GM12865 (cell line): ENCODE data around the gene RLBP1.
A peak's percentile ranks its signal among the peaks of the same experiment; 100 is the strongest.

Experiments used
- DNase-seq: peaks from one replicate; pipeline ENCODE4 v3.0.0; 2010; ENCODE audit warnings: low read depth
- H3K4me3 ChIP-seq: 2 replicates; pipeline ENCODE4 v1.5.1; 2011; ENCODE audit warnings: mild to moderate bottlenecking, low read depth, low read length, control low read depth
- TF ChIP-seq, protein P1 (sequence below): IDR thresholded peaks from 2 replicates; pipeline ENCODE4 v1.5.1; 2011; ENCODE audit warnings: low read length, control low read depth, low read depth, inconsistent platforms; ENCODE audit not compliant: insufficient read depth; ENCODE audit errors: missing control alignments

The RLBP1 gene

DNA sequence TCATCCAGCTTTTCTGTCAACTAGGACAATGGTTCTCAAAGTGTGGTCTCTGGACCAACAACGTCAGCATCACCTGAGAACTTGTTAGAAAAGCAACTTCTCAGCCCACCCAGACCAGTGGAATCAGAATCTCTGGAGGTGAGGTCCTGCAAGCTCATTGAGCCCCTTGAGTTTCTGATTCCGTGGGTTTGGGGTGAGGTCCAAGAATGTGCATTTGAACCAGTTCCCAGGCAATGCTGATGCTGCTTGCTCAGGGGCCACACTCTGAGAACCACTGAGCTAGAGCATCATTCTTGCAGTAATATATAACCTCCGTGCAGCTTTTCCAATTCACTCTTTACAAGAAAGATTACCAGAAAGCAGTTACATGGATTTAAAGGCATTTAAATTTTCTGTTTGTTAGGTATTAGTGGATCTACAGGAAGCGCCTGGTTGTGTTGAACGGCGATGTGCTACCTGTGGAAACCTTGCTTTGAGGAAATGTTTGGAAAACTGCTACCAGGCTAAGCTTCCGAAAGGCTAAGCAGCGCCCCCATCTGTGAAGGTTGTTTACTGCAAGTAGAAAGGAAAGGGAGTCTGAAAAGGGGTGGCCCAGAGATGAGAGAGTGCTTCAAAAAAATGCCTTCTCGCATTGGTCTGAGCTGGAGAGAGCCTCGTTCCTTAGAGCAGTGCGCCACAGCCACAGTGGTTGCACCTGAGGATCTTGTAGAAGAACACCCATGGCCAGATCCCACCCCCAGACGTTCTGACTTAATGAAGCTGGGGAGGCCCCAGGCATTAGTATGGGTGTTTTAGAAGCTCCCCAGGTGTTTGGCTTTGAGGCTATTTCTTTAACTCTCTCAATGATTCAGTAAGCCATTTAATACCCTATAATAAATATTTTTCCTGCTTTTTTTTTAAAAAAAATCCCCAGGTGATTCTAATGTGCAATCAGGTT lies 50.0 kb downstream of the RLBP1 start:
- DNase-seq: peak; percentile 40
- TF ChIP-seq, protein P1, sequence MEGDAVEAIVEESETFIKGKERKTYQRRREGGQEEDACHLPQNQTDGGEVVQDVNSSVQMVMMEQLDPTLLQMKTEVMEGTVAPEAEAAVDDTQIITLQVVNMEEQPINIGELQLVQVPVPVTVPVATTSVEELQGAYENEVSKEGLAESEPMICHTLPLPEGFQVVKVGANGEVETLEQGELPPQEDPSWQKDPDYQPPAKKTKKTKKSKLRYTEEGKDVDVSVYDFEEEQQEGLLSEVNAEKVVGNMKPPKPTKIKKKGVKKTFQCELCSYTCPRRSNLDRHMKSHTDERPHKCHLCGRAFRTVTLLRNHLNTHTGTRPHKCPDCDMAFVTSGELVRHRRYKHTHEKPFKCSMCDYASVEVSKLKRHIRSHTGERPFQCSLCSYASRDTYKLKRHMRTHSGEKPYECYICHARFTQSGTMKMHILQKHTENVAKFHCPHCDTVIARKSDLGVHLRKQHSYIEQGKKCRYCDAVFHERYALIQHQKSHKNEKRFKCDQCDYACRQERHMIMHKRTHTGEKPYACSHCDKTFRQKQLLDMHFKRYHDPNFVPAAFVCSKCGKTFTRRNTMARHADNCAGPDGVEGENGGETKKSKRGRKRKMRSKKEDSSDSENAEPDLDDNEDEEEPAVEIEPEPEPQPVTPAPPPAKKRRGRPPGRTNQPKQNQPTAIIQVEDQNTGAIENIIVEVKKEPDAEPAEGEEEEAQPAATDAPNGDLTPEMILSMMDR: peak; percentile 58
- no peak overlapping the region for H3K4me3 ChIP-seq

DNA sequence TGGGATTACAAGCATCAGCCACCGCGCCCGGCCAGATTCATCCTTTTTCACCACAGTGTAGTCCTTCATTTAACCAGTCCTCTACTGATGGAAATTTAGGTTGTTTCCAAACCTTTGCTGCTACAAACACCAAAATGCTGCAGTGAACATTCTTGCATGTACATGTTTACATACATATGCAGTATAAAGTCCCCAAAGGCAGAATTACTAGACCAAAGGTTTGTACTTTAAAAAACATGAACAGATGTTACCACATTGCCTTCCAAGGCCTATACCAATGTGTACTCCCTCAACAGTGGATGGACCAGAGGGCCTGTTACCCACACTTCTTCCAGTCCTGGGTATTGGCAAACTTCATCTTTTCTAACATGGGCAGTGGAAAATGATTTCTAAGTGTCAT lies 51.0 kb downstream of the RLBP1 start:
- TF ChIP-seq, protein P1: no peak
- DNase-seq: peak; percentile 9
- H3K4me3 ChIP-seq: no peak overlapping the region

DNA sequence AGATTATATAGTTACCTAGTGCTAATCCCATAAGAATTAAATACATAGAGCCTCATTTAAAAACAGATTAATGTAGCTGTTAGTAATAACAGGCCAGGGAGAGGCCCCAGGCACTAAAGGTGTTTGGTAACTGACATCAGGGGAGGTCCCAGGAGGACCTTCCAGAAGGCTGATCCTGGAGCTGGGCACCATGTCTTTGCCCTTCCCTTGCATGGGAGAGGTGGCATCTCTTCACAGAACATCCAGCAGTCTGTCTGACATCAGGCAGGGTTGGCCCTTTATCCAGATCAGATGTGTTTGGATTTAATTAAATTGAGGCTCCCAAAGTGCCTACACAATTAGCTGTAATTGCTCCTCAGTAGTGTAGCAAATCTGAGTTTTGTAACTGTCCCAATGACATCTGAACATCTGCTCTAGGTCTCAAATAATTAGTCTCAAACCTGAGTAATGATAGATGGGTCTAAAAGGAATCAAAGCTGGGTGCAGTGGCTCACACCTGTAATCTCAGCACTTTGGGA lies 53.0 kb downstream of the RLBP1 start:
- no peak overlapping the region for H3K4me3 ChIP-seq
- no peak for DNase-seq
- TF ChIP-seq, protein P1: no peak

DNA sequence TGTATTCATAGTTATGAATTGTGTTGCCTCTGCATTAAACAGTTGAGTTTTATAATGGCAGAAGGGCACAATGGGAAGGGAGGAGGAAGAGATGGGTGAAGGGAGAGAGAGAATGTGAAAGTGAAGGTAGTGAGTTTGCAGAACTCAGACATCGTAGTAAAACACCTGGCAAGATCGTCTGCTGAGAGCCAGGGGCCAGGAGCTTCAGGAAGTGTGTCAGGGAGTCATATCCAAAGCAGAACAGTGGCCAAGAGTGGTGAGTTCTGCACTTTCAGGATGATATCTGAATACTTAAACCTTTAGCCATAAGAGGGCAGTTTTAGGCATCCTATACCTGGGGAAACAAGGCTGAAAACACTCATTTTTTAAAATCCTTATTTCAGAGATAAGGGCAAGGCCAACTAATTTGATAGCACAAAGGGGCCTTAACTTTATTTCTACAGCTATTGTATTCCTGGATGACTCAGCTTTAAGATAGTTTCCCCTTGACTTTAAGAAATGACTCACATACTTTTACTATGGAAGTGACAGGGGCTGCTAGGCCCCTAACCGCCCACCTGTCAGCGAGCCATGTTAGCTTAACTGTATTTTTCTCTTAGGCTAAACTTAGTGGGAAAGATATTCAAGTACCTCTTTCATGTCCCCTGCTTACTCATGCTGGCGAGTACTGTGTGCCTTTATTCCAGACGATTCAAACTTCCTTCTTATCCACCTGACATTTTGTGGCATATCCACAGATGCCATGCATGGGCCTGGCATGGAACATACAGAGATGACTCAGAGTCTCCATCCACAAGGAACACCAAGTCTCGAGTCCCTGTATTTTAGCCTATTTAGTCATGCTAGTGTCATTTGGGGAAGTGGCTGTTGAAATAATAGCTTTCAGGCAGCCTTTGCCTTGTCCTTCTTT lies 53.9 kb downstream of the RLBP1 start:
- TF ChIP-seq, protein P1: no peak
- DNase-seq: peak; percentile 83
- no peak overlapping the region for H3K4me3 ChIP-seq

DNA sequence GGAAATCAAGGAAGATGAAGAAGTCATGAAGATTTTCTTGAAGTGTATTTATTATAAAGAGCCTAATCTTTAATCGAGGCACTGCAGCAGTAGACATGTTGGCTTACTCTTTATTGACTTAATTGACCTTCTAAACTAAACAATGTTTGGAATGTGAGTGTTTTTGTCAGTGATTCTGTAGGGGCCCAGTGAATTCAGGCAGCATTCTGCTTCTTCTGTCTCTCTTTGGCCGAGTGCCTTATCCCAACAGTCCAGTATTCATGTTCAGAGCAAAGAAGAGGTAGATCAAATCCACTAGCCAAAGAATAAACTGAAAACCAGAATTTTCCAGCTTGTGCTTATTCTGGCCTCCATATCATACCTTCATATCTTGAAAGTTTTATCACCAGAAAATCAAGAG lies 55.7 kb downstream of the RLBP1 start:
- no peak overlapping the region for H3K4me3 ChIP-seq
- TF ChIP-seq, protein P1: no peak
- no peak for DNase-seq

DNA sequence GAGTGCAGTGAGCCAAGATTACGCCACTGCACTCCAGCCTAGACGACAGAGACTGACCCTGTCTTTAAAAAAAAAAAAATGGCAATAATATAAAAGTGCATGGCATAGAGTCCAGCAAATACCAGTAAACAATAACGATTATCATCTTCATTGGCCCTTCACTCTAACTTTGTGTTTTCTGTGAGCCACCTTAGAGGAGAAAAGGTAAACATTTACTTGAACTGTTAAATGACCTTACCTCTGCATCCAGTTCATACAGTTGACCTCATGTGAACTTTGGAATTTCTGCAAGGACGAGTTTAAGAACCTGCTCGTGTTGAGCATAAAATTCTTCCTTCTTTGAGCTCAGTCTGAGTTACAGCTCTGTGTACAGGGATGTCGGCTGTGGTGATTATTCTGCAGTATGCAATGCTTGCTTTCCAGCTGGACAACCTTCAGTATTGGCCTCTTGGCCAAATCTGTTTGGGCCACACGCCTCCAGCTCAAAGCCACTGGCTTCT lies 56.6 kb downstream of the RLBP1 start:
- H3K4me3 ChIP-seq: no peak overlapping the region
- TF ChIP-seq, protein P1: no peak
- no peak for DNase-seq
